Fibroblast of villous mesenchyme (primary cell): ENCODE measurements around the gene ROCK2. TPM values are rescaled to one million over a fixed set of nuclear protein-coding genes. Genes with fewer than 3 reads are reported as not detected.

Experiments
- DNase-seq: peaks from one replicate; pipeline ENCODE4 v3.0.0-alpha.2; 2010; ENCODE audit warnings: low read depth
- H3K4me3 ChIP-seq: 2 replicates; pipeline ENCODE4 v1.5.1; 2011; ENCODE audit warnings: low read depth, mild to moderate bottlenecking, low read length
- CTCF ChIP-seq: IDR thresholded peaks from 2 replicates; pipeline ENCODE4 v1.5.1; 2012; ENCODE audit warnings: low read depth, mild to moderate bottlenecking, low read length; ENCODE audit not compliant: insufficient read depth
- total RNA-seq: library from RNA; depleted of rRNA; stranded (reverse); fragments of >200 nt; gene quantifications from 2 replicates; pipeline ENCODE4 v1.2.3, GENCODE V29; 2012

Gene ROCK2
- total RNA-seq, 1 donor: 54.0 TPM

GRCh38 chr2:11146076-11146475, 198.4 kb downstream of the ROCK2 start:
- no peak for TF ChIP-seq CTCF
- no peak for DNase-seq
- no peak overlapping the region for H3K4me3 ChIP-seq

DNA sequence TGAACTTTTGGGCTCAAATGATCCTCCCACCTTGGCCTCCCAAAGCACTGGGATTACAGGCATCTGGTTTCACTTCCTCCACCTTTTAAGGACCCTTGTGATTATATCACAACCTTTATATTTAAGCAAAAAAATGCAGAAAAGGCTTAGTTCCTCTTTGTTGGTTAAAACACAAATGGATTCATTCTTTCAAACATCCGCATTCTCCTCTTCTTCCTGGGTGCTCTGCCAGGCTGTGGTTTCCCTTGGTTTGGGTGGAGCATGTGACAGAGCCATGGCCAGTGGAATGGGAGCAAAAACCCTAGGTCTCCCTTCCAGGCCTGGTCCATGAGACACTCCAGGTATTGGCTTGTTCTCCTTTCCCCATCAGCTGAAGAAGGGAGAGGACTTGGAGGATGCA, 199.1 kb downstream of the ROCK2 start:
- no peak for DNase-seq
- no peak overlapping the region for H3K4me3 ChIP-seq
- TF ChIP-seq CTCF: no peak

DNA sequence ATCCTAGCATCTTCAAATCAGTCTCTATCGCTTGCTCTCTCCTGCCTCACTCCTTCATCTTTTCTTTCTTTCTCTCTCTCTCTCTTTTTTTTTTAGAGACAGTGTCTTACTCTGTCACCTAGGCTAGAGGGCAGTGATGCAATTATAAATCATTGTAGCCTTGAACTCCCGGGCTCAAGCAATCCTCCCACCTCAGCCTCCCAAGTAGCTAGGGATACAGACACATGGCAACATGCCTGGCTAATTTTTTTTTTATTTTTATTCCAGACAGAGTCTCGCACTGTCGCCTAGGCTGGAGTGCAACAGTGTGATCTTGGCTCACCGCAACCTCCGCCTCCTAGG, 199.7 kb downstream of the ROCK2 start:
- DNase-seq: no peak
- H3K4me3 ChIP-seq: no peak overlapping the region
- TF ChIP-seq CTCF: no peak

GRCh38 chr2:11144077-11144737, 200.2 kb downstream of the ROCK2 start:
- no peak overlapping the region for H3K4me3 ChIP-seq
- no peak for TF ChIP-seq CTCF
- DNase-seq: peak; percentile 51

DNA sequence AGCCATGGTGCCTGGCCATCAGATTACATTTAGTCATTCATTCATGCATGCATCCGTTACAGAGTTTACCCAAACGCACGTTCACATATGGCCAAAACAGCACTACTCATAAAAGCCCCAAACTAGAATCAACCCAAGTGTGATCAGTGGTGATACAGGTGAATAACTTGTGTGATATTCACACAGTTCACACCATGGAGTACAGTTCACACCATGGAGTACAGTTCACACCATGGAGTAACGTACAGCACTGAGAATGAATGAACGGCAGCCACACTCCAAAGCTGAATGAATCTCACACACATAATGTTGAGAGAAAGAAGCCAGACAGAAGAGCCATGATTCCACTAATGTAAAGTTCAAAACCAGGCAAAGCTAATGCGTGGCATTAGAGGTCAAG, 201.4 kb downstream of the ROCK2 start:
- DNase-seq: no peak
- no peak for TF ChIP-seq CTCF
- no peak overlapping the region for H3K4me3 ChIP-seq

- no peak for DNase-seq
- TF ChIP-seq CTCF: no peak
- H3K4me3 ChIP-seq: no peak overlapping the region
These were observed 202.1 kb downstream of the ROCK2 start for GRCh38 chr2:11142330-11142729.

DNA sequence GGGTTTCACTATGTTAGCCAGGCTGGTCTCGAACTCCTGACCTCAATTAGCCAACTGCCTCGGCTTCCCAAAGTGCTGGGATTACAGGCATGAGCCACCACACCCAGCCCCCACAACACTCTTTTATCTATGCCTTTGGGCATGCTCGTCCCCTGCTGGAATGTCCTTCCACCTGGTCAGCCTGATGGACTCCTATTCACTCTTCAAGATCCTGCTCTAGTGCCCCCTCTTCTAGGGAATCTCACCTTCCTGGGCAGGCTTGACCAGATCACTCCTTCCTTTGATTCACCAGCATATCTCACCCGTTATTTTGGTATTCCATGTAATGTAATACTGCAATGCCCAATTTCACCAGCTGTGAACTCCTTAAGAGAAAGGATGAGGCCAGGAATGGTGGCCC, 203.1 kb downstream of the ROCK2 start:
- no peak for DNase-seq
- no peak for TF ChIP-seq CTCF
- H3K4me3 ChIP-seq: no peak overlapping the region
